KMS-11 (cell line): ENCODE data around the gene HOXD9.
A peak's percentile ranks its signal among the peaks of the same experiment; 100 is the strongest.

Experiments
- H2AFZ ChIP-seq: fragments of 200-600 bp; sonication (generic); 2 replicates; pipeline ENCODE4 v1.6.1; 2016; ENCODE audit warnings: antibody characterized with exemption, mixed run types, low read depth
- H3K27ac ChIP-seq: fragments of 200-600 bp; sonication (generic); 2 replicates; pipeline ENCODE4 v1.6.1; 2016; ENCODE audit warnings: mild to moderate bottlenecking, mixed run types
- H3K27me3 ChIP-seq: fragments of 200-600 bp; sonication (generic); 2 replicates; pipeline ENCODE4 v1.6.1; 2017; ENCODE audit warnings: mild to moderate bottlenecking, low read depth, mixed run types, moderate library complexity; ENCODE audit not compliant: insufficient read depth
- H3K36me3 ChIP-seq: fragments of 200-600 bp; sonication (generic); 2 replicates; pipeline ENCODE4 v1.6.1; 2017; ENCODE audit warnings: mild to moderate bottlenecking, mixed run types; ENCODE audit not compliant: insufficient read depth
- H3K4me1 ChIP-seq: fragments of 200-600 bp; sonication (generic); 2 replicates; pipeline ENCODE4 v1.6.1; 2016; ENCODE audit warnings: mild to moderate bottlenecking, low read depth, mixed run types; ENCODE audit not compliant: poor library complexity, severe bottlenecking
- H3K4me2 ChIP-seq: fragments of 200-600 bp; sonication (generic); 2 replicates; pipeline ENCODE4 v1.7.0; 2016; ENCODE audit warnings: mild to moderate bottlenecking, mixed run types
- H3K4me3 ChIP-seq: fragments of 200-600 bp; sonication (generic); IDR thresholded peaks from 2 replicates; pipeline ENCODE4 v1.6.1; 2017; ENCODE audit warnings: low read depth, low read length, mixed read lengths; ENCODE audit not compliant: insufficient read depth
- H3K79me2 ChIP-seq: fragments of 200-600 bp; sonication (generic); 2 replicates; pipeline ENCODE4 v1.6.1; 2016; ENCODE audit warnings: low read depth, mixed run types; ENCODE audit not compliant: insufficient read depth
- H3K9ac ChIP-seq: fragments of 200-600 bp; sonication (generic); 2 replicates; pipeline ENCODE4 v1.6.1; 2016; ENCODE audit warnings: mild to moderate bottlenecking, mixed run types
- H4K20me1 ChIP-seq: fragments of 200-600 bp; sonication (generic); 2 replicates; pipeline ENCODE4 v1.6.1; 2016; ENCODE audit warnings: mild to moderate bottlenecking, mixed run types; ENCODE audit not compliant: insufficient read depth
- TF ChIP-seq, protein P1 (sequence below): fragments of 200-600 bp; sonication (generic); conservative IDR thresholded peaks from 2 replicates; pipeline ENCODE4 v1.6.1; 2017; ENCODE audit warnings: low read depth, mild to moderate bottlenecking, antibody characterized with exemption, low read length, moderate library complexity, mixed read lengths

HOXD9 gene

DNA sequence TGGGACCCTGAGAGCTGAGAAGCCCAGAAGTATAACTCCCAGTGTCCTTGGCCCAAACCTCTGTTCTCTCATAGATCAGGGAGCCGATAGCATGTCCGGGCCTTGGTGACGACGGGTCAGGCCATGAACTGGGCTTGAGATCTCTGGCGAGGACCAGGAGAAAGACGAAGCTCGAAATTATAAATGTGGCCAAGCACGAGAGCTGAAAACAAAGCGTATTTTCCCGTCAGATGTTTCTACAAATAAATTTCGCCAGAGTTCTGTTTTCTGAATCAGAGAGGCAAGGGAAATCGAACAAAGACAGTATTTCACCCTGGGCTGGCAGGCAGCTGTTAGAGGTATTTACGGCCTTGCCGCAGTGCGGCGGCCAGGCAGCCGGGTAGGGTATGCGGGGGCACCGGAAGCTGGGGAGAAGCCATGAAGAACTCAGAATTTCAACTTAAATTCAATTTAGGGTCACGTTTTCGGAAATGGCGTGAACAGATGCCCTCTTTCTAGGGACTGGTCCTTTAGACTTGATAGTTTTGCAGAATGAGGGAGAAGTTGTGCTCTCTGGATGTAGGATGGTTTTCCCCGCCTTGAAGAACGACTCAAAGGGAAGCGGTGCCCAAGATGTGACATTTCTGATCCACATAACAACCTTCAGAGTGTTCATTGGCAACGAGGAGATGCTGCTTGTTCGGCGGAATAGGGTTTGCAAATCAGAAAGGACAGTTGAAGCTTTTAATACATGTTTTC is 16.6 kb downstream of the HOXD9 start:
- TF ChIP-seq, protein P1, sequence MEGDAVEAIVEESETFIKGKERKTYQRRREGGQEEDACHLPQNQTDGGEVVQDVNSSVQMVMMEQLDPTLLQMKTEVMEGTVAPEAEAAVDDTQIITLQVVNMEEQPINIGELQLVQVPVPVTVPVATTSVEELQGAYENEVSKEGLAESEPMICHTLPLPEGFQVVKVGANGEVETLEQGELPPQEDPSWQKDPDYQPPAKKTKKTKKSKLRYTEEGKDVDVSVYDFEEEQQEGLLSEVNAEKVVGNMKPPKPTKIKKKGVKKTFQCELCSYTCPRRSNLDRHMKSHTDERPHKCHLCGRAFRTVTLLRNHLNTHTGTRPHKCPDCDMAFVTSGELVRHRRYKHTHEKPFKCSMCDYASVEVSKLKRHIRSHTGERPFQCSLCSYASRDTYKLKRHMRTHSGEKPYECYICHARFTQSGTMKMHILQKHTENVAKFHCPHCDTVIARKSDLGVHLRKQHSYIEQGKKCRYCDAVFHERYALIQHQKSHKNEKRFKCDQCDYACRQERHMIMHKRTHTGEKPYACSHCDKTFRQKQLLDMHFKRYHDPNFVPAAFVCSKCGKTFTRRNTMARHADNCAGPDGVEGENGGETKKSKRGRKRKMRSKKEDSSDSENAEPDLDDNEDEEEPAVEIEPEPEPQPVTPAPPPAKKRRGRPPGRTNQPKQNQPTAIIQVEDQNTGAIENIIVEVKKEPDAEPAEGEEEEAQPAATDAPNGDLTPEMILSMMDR, result no peak
- no peak overlapping the region for H3K27ac ChIP-seq
- no peaks in the 10 kb centered on the region for H3K36me3 ChIP-seq
- H3K27me3 ChIP-seq, result no peaks in the 10 kb centered on the region
- no peak overlapping the region for H3K4me2 ChIP-seq
- no peaks in the 10 kb centered on the region for H4K20me1 ChIP-seq
- no peak overlapping the region for H3K9ac ChIP-seq
- no peak overlapping the region for H2AFZ ChIP-seq
- H3K4me1 ChIP-seq, result peaks cover 34% of the 10 kb centered on the region
- H3K79me2 ChIP-seq, result no peaks in the 10 kb centered on the region
- no peak overlapping the region for H3K4me3 ChIP-seq

- H2AFZ ChIP-seq, result peak overlapping the region; percentile 98
- TF ChIP-seq, protein P1, result no peak
- peak overlapping the region; percentile 92; the same call in 1 of the 2 replicates for H3K9ac ChIP-seq
- no peak overlapping the region; the same call in 1 of the 2 replicates for H3K27ac ChIP-seq
- H3K4me3 ChIP-seq, result peak overlapping the region; percentile 70
- H3K79me2 ChIP-seq, result no peaks in the 10 kb centered on the region
- H3K4me2 ChIP-seq, result peak overlapping the region; percentile 76
- peaks cover 32% of the 10 kb centered on the region for H3K4me1 ChIP-seq
- no peaks in the 10 kb centered on the region for H4K20me1 ChIP-seq
- no peaks in the 10 kb centered on the region for H3K36me3 ChIP-seq
- no peaks in the 10 kb centered on the region for H3K27me3 ChIP-seq
These were observed 17.4 kb downstream of the HOXD9 start for GRCh38 chr2:176139661-176140512.

DNA sequence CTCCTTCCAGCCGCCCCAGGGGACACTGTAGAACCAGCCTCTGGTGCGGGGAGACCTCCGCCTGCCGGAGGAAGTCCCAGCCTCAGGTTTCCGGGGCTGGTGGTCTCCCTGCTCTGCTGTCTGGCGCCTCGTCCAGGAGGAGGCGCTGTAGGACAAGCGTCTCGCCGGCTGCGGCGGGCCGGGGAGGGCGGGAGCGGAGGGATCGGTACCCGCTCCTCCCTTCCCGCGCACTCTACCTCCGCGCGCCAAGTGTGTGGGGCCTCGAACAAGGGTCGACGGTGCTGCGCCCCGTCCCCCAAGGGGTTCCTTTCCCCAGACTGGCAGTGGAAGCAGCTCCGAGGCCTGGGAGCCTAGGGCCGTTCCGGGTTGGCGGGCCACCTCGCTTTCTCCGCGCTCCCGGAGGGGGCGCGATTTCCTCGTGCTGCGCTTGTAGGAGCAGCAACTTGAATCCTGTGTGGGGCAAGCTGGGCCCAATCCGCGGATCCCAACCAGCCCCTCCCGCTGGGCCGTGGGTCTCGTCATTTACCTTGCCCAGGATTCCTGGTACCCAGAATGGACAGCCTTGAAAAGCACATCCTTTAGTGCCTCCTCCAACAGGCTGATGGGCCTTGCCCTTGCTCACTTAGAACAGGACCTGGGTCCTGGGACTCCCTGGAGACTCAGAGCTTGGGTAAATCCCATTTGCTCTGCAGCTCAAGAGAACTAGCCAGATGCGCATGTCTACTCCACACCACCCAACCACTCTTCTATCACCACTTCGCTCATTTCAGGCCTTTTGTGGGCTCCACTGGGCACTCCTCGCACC is 18.2 kb downstream of the HOXD9 start:
- Histone ChIP-seq H3K27me3 (no peaks in the 10 kb centered on the region), H3K9ac (peak overlapping the region; percentile 92)
- TF ChIP-seq, protein P1, result peak; percentile 96

DNA sequence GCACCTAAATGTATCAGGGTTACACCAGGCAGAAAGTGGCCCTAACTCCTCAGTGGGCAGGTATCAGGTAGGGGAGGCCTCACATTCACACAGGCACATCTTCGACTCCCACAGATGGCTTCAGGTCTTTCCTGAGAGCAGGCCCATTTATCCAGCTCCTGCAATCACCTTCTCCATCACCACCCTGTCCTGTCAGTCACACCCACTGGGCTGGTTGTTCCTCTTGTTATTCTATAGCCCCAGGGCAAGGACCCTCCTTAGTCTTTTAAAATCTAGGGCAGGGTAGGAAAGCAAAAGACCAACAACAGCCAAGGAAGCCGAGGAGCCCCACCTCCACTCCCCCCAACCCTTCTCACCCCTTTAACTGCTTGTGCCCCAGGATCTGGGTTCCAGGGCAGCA is 19.8 kb downstream of the HOXD9 start:
- Histone ChIP-seq H3K79me2 (no peaks in the 10 kb centered on the region), H3K36me3 (no peaks in the 10 kb centered on the region), H3K4me1 (peaks cover 17% of the 10 kb centered on the region), H4K20me1 (no peaks in the 10 kb centered on the region), H3K4me2 (no peak overlapping the region), H3K9ac (no peak overlapping the region), H3K27ac (no peak overlapping the region), H3K27me3 (no peaks in the 10 kb centered on the region), H2AFZ (no peak overlapping the region), H3K4me3 (no peak overlapping the region)
- TF ChIP-seq, protein P1, result no peak

More for the DNA sequence above, 18.2 kb downstream of the HOXD9 start:
- peak overlapping the region; percentile 98 for H2AFZ ChIP-seq
- H3K79me2 ChIP-seq, result no peaks in the 10 kb centered on the region
- peak overlapping the region; percentile 68 for H3K27ac ChIP-seq
- H4K20me1 ChIP-seq, result no peaks in the 10 kb centered on the region
- peaks cover 23% of the 10 kb centered on the region for H3K4me1 ChIP-seq
- H3K36me3 ChIP-seq, result no peaks in the 10 kb centered on the region
- peak overlapping the region; percentile 76 for H3K4me2 ChIP-seq
- H3K4me3 ChIP-seq, result peak overlapping the region; percentile 83
